Measurements from ENCODE around the gene SEPTIN3.

Gene SEPTIN3

GRCh38 chr22:41976961-41977566 is 7.8 kb downstream of the SEPTIN3 start:
- no peak for DNase-seq

- no peak for DNase-seq
Measured at GRCh38 chr22:41978732-41979131, 9.5 kb downstream of the SEPTIN3 start.

GRCh38 chr22:41979423-41980250 is 10.4 kb downstream of the SEPTIN3 start:
- DNase-seq, result no peak

GRCh38 chr22:41982865-41983264 is 13.6 kb downstream of the SEPTIN3 start:
- DNase-seq, result no peak

- DNase-seq, result no peak
Measured at GRCh38 chr22:41983513-41984405, 14.5 kb downstream of the SEPTIN3 start.

GRCh38 chr22:41987276-41987675 is 18.0 kb downstream of the SEPTIN3 start:
- no peak for DNase-seq

GRCh38 chr22:41989246-41989645 is 20.0 kb downstream of the SEPTIN3 start:
- no peak for DNase-seq

- no peak for DNase-seq
Measured at GRCh38 chr22:41991111-41991510, 21.9 kb downstream of the SEPTIN3 start.

- no peak for DNase-seq
Measured at GRCh38 chr22:41992496-41992895, 23.3 kb downstream of the SEPTIN3 start.

GRCh38 chr22:41995211-41995610 is 26.0 kb downstream of the SEPTIN3 start:
- no peak for DNase-seq

- DNase-seq, result no peak
Measured at GRCh38 chr22:41996826-41997225, 27.6 kb downstream of the SEPTIN3 start.

GRCh38 chr22:41998361-41999261 is 29.4 kb downstream of the SEPTIN3 start, which contains the start of gene WBP2NL:
Gene WBP2NL, plus strand, starts transcription at chr22:41998788. Its CDS starts 31 bp downstream, at chr22:41998819.
- no peak for DNase-seq

- no peak for DNase-seq
Measured at GRCh38 chr22:42000466-42000865, 31.2 kb downstream of the SEPTIN3 start.

GRCh38 chr22:42001121-42001520 is 31.9 kb downstream of the SEPTIN3 start:
- no peak for DNase-seq

- DNase-seq, result no peak
Measured at GRCh38 chr22:42001706-42002105, 32.5 kb downstream of the SEPTIN3 start.

- no peak for DNase-seq
Measured at GRCh38 chr22:42007922-42008321, 38.7 kb downstream of the SEPTIN3 start.

- DNase-seq, result no peak
Measured at GRCh38 chr22:42010778-42011177, 41.5 kb downstream of the SEPTIN3 start.

GRCh38 chr22:42013385-42013784 is 44.1 kb downstream of the SEPTIN3 start:
- DNase-seq, result no peak

- no peak for DNase-seq
Measured at GRCh38 chr22:42016111-42016510, 46.9 kb downstream of the SEPTIN3 start.

GRCh38 chr22:42018224-42018623 is 49.0 kb downstream of the SEPTIN3 start:
- DNase-seq, result no peak
